GM12878 (cell line): Measurements from ENCODE around the gene EEF1B2. TPM values are rescaled to one million over a fixed set of nuclear protein-coding genes. Genes with fewer than 3 reads are reported as not detected.

Source experiments
- CHD2 ChIP-seq: IDR thresholded peaks from 2 replicates; pipeline ENCODE4 v1.6.1; 2011; ENCODE audit warnings: low read depth, low read length, improper control_type of control experiment, borderline replicate concordance
- CREM ChIP-seq: IDR thresholded peaks from 2 replicates; pipeline ENCODE4 v1.6.1; 2014; ENCODE audit warnings: antibody characterized with exemption, low read depth
- EGR1 ChIP-seq, 2 experiments: IDR thresholded peaks; 1 replicate in 1 of 2; 2 replicates in 1 of 2; pipeline ENCODE4 v1.6.1; 2011 to 2012; ENCODE audit warnings: low read depth in 2 of 2, low read length in 2 of 2, borderline replicate concordance in 1 of 2, mild to moderate bottlenecking in 1 of 2, moderate library complexity in 1 of 2
- polyA plus RNA-seq, 11 experiments: library from polyadenylated mRNA; depleted of rRNA in 4 of 11; unstranded in 6 of 11; stranded (reverse) in 5 of 11; fragments of >200 nt; fragmentation: Nextera tagmentation in 4 of 11; fragmentation: Illumina TruSeq in 1 of 11; extraction: Ambion mirVana in 4 of 11; extraction: Trizol in 1 of 11; gene quantifications; 1 replicate in 1 of 11; 2 replicates in 10 of 11; pipeline versions ENCODE4 v1.2.1 to v1.2.3, GENCODE V29; 2011 to 2016; ENCODE audit warnings: inconsistent platforms in 2 of 11, missing spikeins in 2 of 11, low read depth in 1 of 11
- small RNA-seq: library from RNA; depleted of rRNA; stranded (forward); fragments of <200 nt; gene quantifications from one replicate; pipeline ENCODE3, GENCODE V24; 2014
- total RNA-seq, 4 experiments: library from RNA; depleted of rRNA in 3 of 4; stranded (reverse); fragments of >200 nt in 3 of 4; fragmentation: Illumina TruSeq in 1 of 4; extraction: Trizol in 1 of 4; gene quantifications; 2 replicates each; pipeline versions ENCODE4 v1.2.1 to v1.2.3, GENCODE V29; 2013 to 2021
- TF ChIP-seq, protein P1 (sequence below): fragments of 150-350 bp; IDR thresholded peaks from 2 replicates; pipeline ENCODE4 v1.6.1; 2016; ENCODE audit warnings: low read depth, low read length
- TF ChIP-seq, protein P2 (sequence below): fragments of 450-650 bp; IDR thresholded peaks from 2 replicates; pipeline ENCODE4 v1.6.1; 2018; ENCODE audit warnings: borderline replicate concordance, mild to moderate bottlenecking; ENCODE audit not compliant: partially characterized antibody
- TF ChIP-seq, protein P3 (sequence below): fragments of 450-650 bp; IDR thresholded peaks from 2 replicates; pipeline ENCODE4 v1.6.1; 2017; ENCODE audit warnings: mild to moderate bottlenecking, low read depth, inconsistent platforms; ENCODE audit not compliant: poor library complexity, severe bottlenecking

Gene EEF1B2
- total and polyA plus RNA-seq, 10 of the 15 experiments (the other 5 are each of a cell fraction or from before 2014, with no cell fraction given): 719 to 2,110 (median 1,232) TPM

DNA sequence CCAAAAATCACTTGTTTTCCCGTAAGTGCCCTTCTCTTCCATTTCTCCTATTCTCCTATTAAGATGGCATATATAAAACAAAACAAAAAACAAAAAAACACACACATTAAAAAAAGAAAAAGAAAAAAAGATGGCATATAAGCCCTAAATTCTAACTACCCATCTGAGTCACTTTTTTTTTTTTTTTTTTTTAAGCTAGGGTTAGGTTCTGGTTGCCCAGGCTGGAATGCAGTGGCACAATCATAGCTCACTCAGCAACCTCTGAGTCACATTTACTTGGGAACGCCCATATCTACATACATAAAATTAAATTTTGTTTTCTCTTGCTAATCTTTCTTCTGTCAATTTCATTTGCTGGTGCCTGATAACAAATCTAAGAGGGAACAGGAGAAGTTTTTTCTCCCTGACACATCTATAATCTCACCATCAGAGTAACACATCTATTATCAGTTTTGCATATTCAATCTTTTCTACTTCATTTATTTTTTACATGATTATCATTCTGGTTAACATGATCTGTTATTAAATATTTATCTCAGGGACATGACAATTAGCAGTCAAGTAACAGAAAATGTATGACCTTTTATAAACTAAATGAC, 52.1 kb downstream of the EEF1B2 start (continued):
- TF ChIP-seq, protein P1, sequence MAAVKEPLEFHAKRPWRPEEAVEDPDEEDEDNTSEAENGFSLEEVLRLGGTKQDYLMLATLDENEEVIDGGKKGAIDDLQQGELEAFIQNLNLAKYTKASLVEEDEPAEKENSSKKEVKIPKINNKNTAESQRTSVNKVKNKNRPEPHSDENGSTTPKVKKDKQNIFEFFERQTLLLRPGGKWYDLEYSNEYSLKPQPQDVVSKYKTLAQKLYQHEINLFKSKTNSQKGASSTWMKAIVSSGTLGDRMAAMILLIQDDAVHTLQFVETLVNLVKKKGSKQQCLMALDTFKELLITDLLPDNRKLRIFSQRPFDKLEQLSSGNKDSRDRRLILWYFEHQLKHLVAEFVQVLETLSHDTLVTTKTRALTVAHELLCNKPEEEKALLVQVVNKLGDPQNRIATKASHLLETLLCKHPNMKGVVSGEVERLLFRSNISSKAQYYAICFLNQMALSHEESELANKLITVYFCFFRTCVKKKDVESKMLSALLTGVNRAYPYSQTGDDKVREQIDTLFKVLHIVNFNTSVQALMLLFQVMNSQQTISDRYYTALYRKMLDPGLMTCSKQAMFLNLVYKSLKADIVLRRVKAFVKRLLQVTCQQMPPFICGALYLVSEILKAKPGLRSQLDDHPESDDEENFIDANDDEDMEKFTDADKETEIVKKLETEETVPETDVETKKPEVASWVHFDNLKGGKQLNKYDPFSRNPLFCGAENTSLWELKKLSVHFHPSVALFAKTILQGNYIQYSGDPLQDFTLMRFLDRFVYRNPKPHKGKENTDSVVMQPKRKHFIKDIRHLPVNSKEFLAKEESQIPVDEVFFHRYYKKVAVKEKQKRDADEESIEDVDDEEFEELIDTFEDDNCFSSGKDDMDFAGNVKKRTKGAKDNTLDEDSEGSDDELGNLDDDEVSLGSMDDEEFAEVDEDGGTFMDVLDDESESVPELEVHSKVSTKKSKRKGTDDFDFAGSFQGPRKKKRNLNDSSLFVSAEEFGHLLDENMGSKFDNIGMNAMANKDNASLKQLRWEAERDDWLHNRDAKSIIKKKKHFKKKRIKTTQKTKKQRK: no peak
- no peak for TF ChIP-seq CHD2
- TF ChIP-seq, protein P2, sequence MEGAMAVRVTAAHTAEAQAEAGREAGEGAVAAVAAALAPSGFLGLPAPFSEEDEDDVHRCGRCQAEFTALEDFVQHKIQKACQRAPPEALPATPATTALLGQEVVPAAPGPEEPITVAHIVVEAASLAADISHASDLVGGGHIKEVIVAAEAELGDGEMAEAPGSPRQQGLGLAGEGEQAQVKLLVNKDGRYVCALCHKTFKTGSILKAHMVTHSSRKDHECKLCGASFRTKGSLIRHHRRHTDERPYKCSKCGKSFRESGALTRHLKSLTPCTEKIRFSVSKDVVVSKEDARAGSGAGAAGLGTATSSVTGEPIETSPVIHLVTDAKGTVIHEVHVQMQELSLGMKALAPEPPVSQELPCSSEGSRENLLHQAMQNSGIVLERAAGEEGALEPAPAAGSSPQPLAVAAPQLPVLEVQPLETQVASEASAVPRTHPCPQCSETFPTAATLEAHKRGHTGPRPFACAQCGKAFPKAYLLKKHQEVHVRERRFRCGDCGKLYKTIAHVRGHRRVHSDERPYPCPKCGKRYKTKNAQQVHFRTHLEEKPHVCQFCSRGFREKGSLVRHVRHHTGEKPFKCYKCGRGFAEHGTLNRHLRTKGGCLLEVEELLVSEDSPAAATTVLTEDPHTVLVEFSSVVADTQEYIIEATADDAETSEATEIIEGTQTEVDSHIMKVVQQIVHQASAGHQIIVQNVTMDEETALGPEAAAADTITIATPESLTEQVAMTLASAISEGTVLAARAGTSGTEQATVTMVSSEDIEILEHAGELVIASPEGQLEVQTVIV: no peak
- TF ChIP-seq, protein P3, sequence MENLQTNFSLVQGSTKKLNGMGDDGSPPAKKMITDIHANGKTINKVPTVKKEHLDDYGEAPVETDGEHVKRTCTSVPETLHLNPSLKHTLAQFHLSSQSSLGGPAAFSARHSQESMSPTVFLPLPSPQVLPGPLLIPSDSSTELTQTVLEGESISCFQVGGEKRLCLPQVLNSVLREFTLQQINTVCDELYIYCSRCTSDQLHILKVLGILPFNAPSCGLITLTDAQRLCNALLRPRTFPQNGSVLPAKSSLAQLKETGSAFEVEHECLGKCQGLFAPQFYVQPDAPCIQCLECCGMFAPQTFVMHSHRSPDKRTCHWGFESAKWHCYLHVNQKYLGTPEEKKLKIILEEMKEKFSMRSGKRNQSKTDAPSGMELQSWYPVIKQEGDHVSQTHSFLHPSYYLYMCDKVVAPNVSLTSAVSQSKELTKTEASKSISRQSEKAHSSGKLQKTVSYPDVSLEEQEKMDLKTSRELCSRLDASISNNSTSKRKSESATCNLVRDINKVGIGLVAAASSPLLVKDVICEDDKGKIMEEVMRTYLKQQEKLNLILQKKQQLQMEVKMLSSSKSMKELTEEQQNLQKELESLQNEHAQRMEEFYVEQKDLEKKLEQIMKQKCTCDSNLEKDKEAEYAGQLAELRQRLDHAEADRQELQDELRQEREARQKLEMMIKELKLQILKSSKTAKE: no peak
- no peak for TF ChIP-seq CREM
- TF ChIP-seq EGR1 (IDR thresholded peaks at IDR 0.05; ENCODE audit: borderline replicate concordance in 1 of 2, low read depth in 2 of 2, low read length in 2 of 2): no peak

Small RNA genes lying within 50 kb of the gene (small RNA-seq; reads per million reads assigned to genes)
- gene RF00134: not detected
- gene RF02271: not detected
- not detected for gene SNORA41
- not detected for gene SNORD51

Other genes starting within 250 kb of the EEF1B2 start
- gene INO80D, start 73.7 kb upstream of the EEF1B2 start, total RNA-seq (2014; rRNA removed): 6.3 and 7.9 TPM in 2 replicates
- gene INO80D, start 73.7 kb upstream of the EEF1B2 start, total RNA-seq (2014; rRNA removed; fragmentation: Illumina TruSeq; extraction: Trizol): 6.5 and 7.2 TPM in 2 replicates
- gene INO80D, start 73.7 kb upstream of the EEF1B2 start, total RNA-seq (2021): 15.3 and 16.3 TPM in 2 replicates
- gene INO80D, start 73.7 kb upstream of the EEF1B2 start, polyA plus RNA-seq (2011; rRNA removed): 8.1 and 10.5 TPM in 2 replicates
- 3.9 and 4.9 TPM in 2 replicates for gene INO80D, start 73.7 kb upstream of the EEF1B2 start, polyA plus RNA-seq (2014; fragmentation: Illumina TruSeq; extraction: Trizol)
- gene INO80D, start 73.7 kb upstream of the EEF1B2 start, polyA plus RNA-seq (2014; fragmentation: Nextera tagmentation; extraction: Ambion mirVana): 1 to 10 TPM in 1 of 2 experiments, under 1 TPM in 1; 0.73 to 1.9 TPM
- 3.1 and 3.2 TPM in 2 replicates for gene INO80D, start 73.7 kb upstream of the EEF1B2 start, polyA plus RNA-seq (2014; rRNA removed)
- gene INO80D, start 73.7 kb upstream of the EEF1B2 start, polyA plus RNA-seq (2016; fragmentation: Nextera tagmentation; extraction: Ambion mirVana): 1 to 10 TPM; 4.5 to 4.8 TPM
- gene NDUFS1, start 451 bp upstream of the EEF1B2 start, total RNA-seq (2014; rRNA removed): 86.4 and 102 TPM in 2 replicates
- gene NDUFS1, start 451 bp upstream of the EEF1B2 start, total RNA-seq (2014; rRNA removed; fragmentation: Illumina TruSeq; extraction: Trizol): 97.9 and 98.9 TPM in 2 replicates
- 89.0 and 90.6 TPM in 2 replicates for gene NDUFS1, start 451 bp upstream of the EEF1B2 start, total RNA-seq (2021)
- gene NDUFS1, start 451 bp upstream of the EEF1B2 start, polyA plus RNA-seq (2011; rRNA removed): 106 and 127 TPM in 2 replicates
- 106 and 108 TPM in 2 replicates for gene NDUFS1, start 451 bp upstream of the EEF1B2 start, polyA plus RNA-seq (2014; fragmentation: Illumina TruSeq; extraction: Trizol)
- 10 to 100 TPM; 62.6 to 69.3 TPM for gene NDUFS1, start 451 bp upstream of the EEF1B2 start, polyA plus RNA-seq (2014; fragmentation: Nextera tagmentation; extraction: Ambion mirVana)
- 71.7 and 78.9 TPM in 2 replicates for gene NDUFS1, start 451 bp upstream of the EEF1B2 start, polyA plus RNA-seq (2014; rRNA removed)
- 10 to 100 TPM; 91.7 to 92.9 TPM for gene NDUFS1, start 451 bp upstream of the EEF1B2 start, polyA plus RNA-seq (2016; fragmentation: Nextera tagmentation; extraction: Ambion mirVana)
- 4.6 and 6.5 TPM in 2 replicates for gene ZDBF2, start 114.8 kb downstream of the EEF1B2 start, total RNA-seq (2014; rRNA removed)
- 7.7 and 7.8 TPM in 2 replicates for gene ZDBF2, start 114.8 kb downstream of the EEF1B2 start, total RNA-seq (2014; rRNA removed; fragmentation: Illumina TruSeq; extraction: Trizol)
- gene ZDBF2, start 114.8 kb downstream of the EEF1B2 start, total RNA-seq (2021): 5.9 and 7.3 TPM in 2 replicates
- gene ZDBF2, start 114.8 kb downstream of the EEF1B2 start, polyA plus RNA-seq (2011; rRNA removed): 21.1 and 35.2 TPM in 2 replicates
- gene ZDBF2, start 114.8 kb downstream of the EEF1B2 start, polyA plus RNA-seq (2014; fragmentation: Illumina TruSeq; extraction: Trizol): 5.2 and 5.8 TPM in 2 replicates
- under 1 TPM; 0.60 to 0.68 TPM for gene ZDBF2, start 114.8 kb downstream of the EEF1B2 start, polyA plus RNA-seq (2014; fragmentation: Nextera tagmentation; extraction: Ambion mirVana)
- gene ZDBF2, start 114.8 kb downstream of the EEF1B2 start, polyA plus RNA-seq (2014; rRNA removed): 2.2 and 3.0 TPM in 2 replicates
- 1 to 10 TPM; 2.5 to 3.9 TPM for gene ZDBF2, start 114.8 kb downstream of the EEF1B2 start, polyA plus RNA-seq (2016; fragmentation: Nextera tagmentation; extraction: Ambion mirVana)